WTC11 (cell line): ENCODE results near the gene HJURP. TPM values are rescaled to one million over a fixed set of nuclear protein-coding genes. Genes with fewer than 3 reads are reported as not detected.

ENCODE experiments used
- ATAC-seq: fragments of 200-7000 bp; cut with Tn5 transposase; 2 replicates; pipeline ENCODE4 v1.10.0; 2021; ENCODE audit warnings: mild to moderate bottlenecking, moderate library complexity
- CTCF ChIA-PET: fragments of 300-600 bp; sonication (Branson Sonifier 250); formaldehyde crosslinking; loops from one replicate; lab custom pipeline; 2021; ENCODE audit warnings: antibody characterized with exemption; lab: Charles Lee
- POLR2A ChIA-PET: fragments of 350-600 bp; sonication (Branson Sonifier 250); formaldehyde crosslinking; loops from one replicate; lab custom pipeline; 2021; ENCODE audit warnings: antibody characterized with exemption; lab: Charles Lee
- DNase-seq: peaks from one replicate; pipeline ENCODE4 v3.0.0; 2021; ENCODE audit warnings: low spot score
- H3K27ac Mint-ChIP-seq: 2 replicates; pipeline ENCODE4 v1.8.0; 2021; ENCODE audit warnings: mixed read lengths
- H3K27me3 Mint-ChIP-seq: 2 replicates; pipeline ENCODE4 v1.8.0; 2021; ENCODE audit warnings: low read depth, mild to moderate bottlenecking, moderate library complexity, mixed read lengths
- H3K36me3 Mint-ChIP-seq: 2 replicates; pipeline ENCODE4 v1.8.0; 2021; ENCODE audit warnings: mixed read lengths
- H3K4me1 Mint-ChIP-seq: 2 replicates; pipeline ENCODE4 v1.8.0; 2022; ENCODE audit warnings: mixed read lengths
- H3K4me3 Mint-ChIP-seq: 2 replicates; pipeline ENCODE4 v1.8.0; 2021; ENCODE audit warnings: mild to moderate bottlenecking, moderate library complexity, mixed read lengths
- H3K9me3 Mint-ChIP-seq: 2 replicates; pipeline ENCODE4 v1.8.0; 2021; ENCODE audit warnings: mixed read lengths
- AR ChIP-seq: fragments of 250-450 bp; sonication (Bioruptor Pico); IDR thresholded peaks from 2 replicates; pipeline ENCODE4 v1.9.0; 2021; ENCODE audit warnings: mild to moderate bottlenecking
- ARID4B ChIP-seq: sonication (generic); formaldehyde crosslinking; IDR thresholded peaks from 2 replicates; pipeline ENCODE4 v1.8.0; 2023; ENCODE audit warnings: missing genetic modification reagents, mild to moderate bottlenecking, borderline replicate concordance
- ATF1 ChIP-seq: sonication (generic); formaldehyde crosslinking; IDR thresholded peaks from 2 replicates; pipeline ENCODE4 v1.8.1; 2023; ENCODE audit warnings: mild to moderate bottlenecking, moderate library complexity, missing genetic modification reagents
- CREB1 ChIP-seq: sonication (generic); formaldehyde crosslinking; IDR thresholded peaks from 2 replicates; pipeline ENCODE4 v1.8.0; 2023; ENCODE audit warnings: mild to moderate bottlenecking, missing genetic modification reagents
- CREM ChIP-seq: sonication (generic); formaldehyde crosslinking; IDR thresholded peaks from 2 replicates; pipeline ENCODE4 v1.8.1; 2022; ENCODE audit warnings: mild to moderate bottlenecking, missing genetic modification reagents, moderate library complexity
- ERG ChIP-seq: fragments of 250-450 bp; sonication (Bioruptor Pico); IDR thresholded peaks from 2 replicates; pipeline ENCODE4 v1.8.0; 2021; ENCODE audit warnings: mild to moderate bottlenecking
- ESRRA ChIP-seq: sonication (generic); formaldehyde crosslinking; IDR thresholded peaks from 2 replicates; pipeline ENCODE4 v1.8.1; 2022; ENCODE audit warnings: mild to moderate bottlenecking, missing genetic modification reagents, borderline replicate concordance
- ETV6 ChIP-seq: sonication (generic); formaldehyde crosslinking; IDR thresholded peaks from 2 replicates; pipeline ENCODE4 v1.8.1; 2022; ENCODE audit warnings: mild to moderate bottlenecking, missing genetic modification reagents
- FOXP1 ChIP-seq: sonication (generic); formaldehyde crosslinking; IDR thresholded peaks from 2 replicates; pipeline ENCODE4 v1.8.0; 2022; ENCODE audit warnings: missing genetic modification reagents, mild to moderate bottlenecking, moderate library complexity, borderline replicate concordance
- GABPB1 ChIP-seq: sonication (generic); formaldehyde crosslinking; IDR thresholded peaks from 2 replicates; pipeline ENCODE4 v1.8.1; 2023; ENCODE audit warnings: mild to moderate bottlenecking, missing genetic modification reagents
- GRHL2 ChIP-seq: fragments of 250-450 bp; sonication (Bioruptor Pico); IDR thresholded peaks from 2 replicates; pipeline ENCODE4 v1.8.0; 2022; ENCODE audit warnings: mild to moderate bottlenecking, moderate library complexity; ENCODE audit not compliant: insufficient replicate concordance, severe bottlenecking
- HMGA2 ChIP-seq: fragments of 250-450 bp; sonication (Bioruptor Pico); IDR thresholded peaks from 2 replicates; pipeline ENCODE4 v1.4.0; 2021; ENCODE audit warnings: mild to moderate bottlenecking, moderate library complexity
- HMGXB4 ChIP-seq: sonication (generic); formaldehyde crosslinking; IDR thresholded peaks from 2 replicates; pipeline ENCODE4 v1.8.1; 2023; ENCODE audit warnings: mild to moderate bottlenecking, moderate library complexity, missing genetic modification reagents
- MLX ChIP-seq: sonication (generic); formaldehyde crosslinking; IDR thresholded peaks from 2 replicates; pipeline ENCODE4 v1.8.1; 2023; ENCODE audit warnings: mild to moderate bottlenecking, missing genetic modification reagents, moderate library complexity
- OVOL2 ChIP-seq: fragments of 250-450 bp; sonication (Bioruptor Pico); IDR thresholded peaks from 2 replicates; pipeline ENCODE4 v1.9.0; 2021; ENCODE audit warnings: mild to moderate bottlenecking, borderline replicate concordance
- PRDM15 ChIP-seq: sonication (generic); formaldehyde crosslinking; IDR thresholded peaks from 2 replicates; pipeline ENCODE4 v1.8.0; 2022; ENCODE audit warnings: missing genetic modification reagents
- SP1 ChIP-seq: sonication (generic); formaldehyde crosslinking; conservative IDR thresholded peaks from 2 replicates; pipeline ENCODE4 v1.8.1; 2022; ENCODE audit warnings: missing genetic modification reagents
- TP53 ChIP-seq: sonication (generic); formaldehyde crosslinking; IDR thresholded peaks from 2 replicates; pipeline ENCODE4 v1.8.1; 2023; ENCODE audit warnings: mild to moderate bottlenecking, missing genetic modification reagents
- USF2 ChIP-seq: sonication (generic); formaldehyde crosslinking; IDR thresholded peaks from 2 replicates; pipeline ENCODE4 v1.8.1; 2023; ENCODE audit warnings: mild to moderate bottlenecking, missing genetic modification reagents, moderate library complexity
- ZNF121 ChIP-seq: sonication (generic); formaldehyde crosslinking; IDR thresholded peaks from 2 replicates; pipeline ENCODE4 v1.8.0; 2023; ENCODE audit warnings: missing genetic modification reagents
- ZNF317 ChIP-seq: sonication (generic); formaldehyde crosslinking; IDR thresholded peaks from 2 replicates; pipeline ENCODE4 v1.8.1; 2023; ENCODE audit warnings: low read depth, mild to moderate bottlenecking, moderate library complexity, missing genetic modification reagents, borderline replicate concordance
- ZNF423 ChIP-seq: fragments of 250-450 bp; sonication (Bioruptor Pico); IDR thresholded peaks from 2 replicates; pipeline ENCODE4 v2.1.2; 2022; ENCODE audit warnings: mild to moderate bottlenecking, moderate library complexity
- total RNA-seq: library from RNA; stranded (reverse); gene quantifications from 3 replicates; pipeline ENCODE4 v1.2.3, GENCODE V29; 2021

HJURP gene
- total RNA-seq, 1 experiment from 2014 or later: 83.7 TPM

GRCh38 chr2:233796254-233796653 is 58.1 kb downstream of the HJURP start (continued):
- TF ChIP-seq PRDM15: no peak
- no peak for TF ChIP-seq OVOL2
- TF ChIP-seq ZNF121 (CRISPR knock-in tag): no peak
- no peak for TF ChIP-seq AR (CRISPR knock-in tag)
- no peak for TF ChIP-seq ATF1 (CRISPR knock-in tag)
- TF ChIP-seq HMGXB4 (CRISPR knock-in tag): no peak
- TF ChIP-seq TP53 (CRISPR knock-in tag): no peak

GRCh38 chr2:233795735-233796171 is 58.6 kb downstream of the HJURP start:
- no peak overlapping the region for H3K4me3 Mint-ChIP-seq
- POLR2A ChIA-PET: no interaction called here
- no peaks in the 10 kb centered on the region; the same call in 1 of the 2 replicates for H3K27me3 Mint-ChIP-seq
- CTCF ChIA-PET: interaction anchor here (1.2 kb wide), 1 partner anchor 352 kb away, joined by 4 read pairs; no protein-coding TSS in a partner anchor
- H3K4me1 Mint-ChIP-seq: no peaks in the 10 kb centered on the region
- ATAC-seq (no peak), DNase-seq (no peak)
- H3K27ac Mint-ChIP-seq: no peak overlapping the region
- peaks cover 6% of the 10 kb centered on the region for H3K9me3 Mint-ChIP-seq
- no peaks in the 10 kb centered on the region for H3K36me3 Mint-ChIP-seq
- TF ChIP-seq ARID4B (CRISPR knock-in tag): no peak
- no peak for TF ChIP-seq ERG (CRISPR knock-in tag)
- TF ChIP-seq SP1: no peak
- TF ChIP-seq HMGA2: no peak
- TF ChIP-seq FOXP1 (CRISPR knock-in tag): no peak
- no peak for TF ChIP-seq CREB1 (CRISPR knock-in tag)
- TF ChIP-seq GRHL2 (CRISPR knock-in tag): no peak
- no peak for TF ChIP-seq ZNF423 (CRISPR knock-in tag)
- TF ChIP-seq USF2 (CRISPR knock-in tag): no peak
- no peak for TF ChIP-seq ESRRA
- no peak for TF ChIP-seq MLX (CRISPR knock-in tag)
- TF ChIP-seq GABPB1 (CRISPR knock-in tag): no peak
- TF ChIP-seq ZNF317 (CRISPR knock-in tag): no peak
- TF ChIP-seq CREM (CRISPR knock-in tag): no peak
- TF ChIP-seq ETV6 (CRISPR knock-in tag): no peak
